IMR-90 (cell line): ENCODE data around the gene ZBTB46. TPM values are rescaled to one million over a fixed set of nuclear protein-coding genes. Genes with fewer than 3 reads are reported as not detected.

Experiments used
- ATAC-seq: fragments of 200-7000 bp; cut with Tn5 transposase; 2 replicates; pipeline ENCODE4 v1.9.1; 2020; ENCODE audit warnings: low read depth, mild to moderate bottlenecking, moderate library complexity
- BruUV-seq: library from RNA; stranded (reverse); fragments of 400-500 nt; replicated peaks from 2 replicates; lab custom pipeline; 2021; lab: Mats Ljungman, UMichigan
- CTCF ChIA-PET: fragments of 300-600 bp; formaldehyde crosslinking; extraction: SDS; loops from one replicate; lab custom pipeline; 2021; ENCODE audit warnings: antibody characterized with exemption; lab: Yijun Ruan, JAX
- POLR2A ChIA-PET: fragments of 300-600 bp; sonication (Branson Sonifier 250); formaldehyde crosslinking; loops from one replicate; lab custom pipeline; 2022; ENCODE audit warnings: antibody characterized with exemption; ENCODE audit not compliant: unreplicated experiment; lab: Charles Lee
- DNase-seq: peaks from one replicate; pipeline ENCODE4 v3.0.0; 2013
- H2AFZ ChIP-seq: replicated peaks from 2 replicates; pipeline ENCODE3; 2013; ENCODE audit warnings: low read length, mild to moderate bottlenecking; ENCODE audit not compliant: poor library complexity
- H2AK5ac ChIP-seq: 2 replicates; pipeline ENCODE4 v1.6.1; 2013; ENCODE audit warnings: low read depth, low read length, inconsistent platforms
- H2AK9ac ChIP-seq: replicated peaks from 2 replicates; pipeline ENCODE3; 2013; ENCODE audit warnings: mild to moderate bottlenecking, low read depth, low read length, moderate library complexity; ENCODE audit not compliant: poor library complexity
- H2BK120ac ChIP-seq: 2 replicates; pipeline ENCODE4 v1.6.1; 2013; ENCODE audit warnings: low read depth, low read length, inconsistent platforms
- H2BK15ac ChIP-seq: 3 replicates; pipeline ENCODE4 v1.6.1; 2013; ENCODE audit warnings: low read depth, low read length, inconsistent platforms
- H2BK20ac ChIP-seq: 2 replicates; pipeline ENCODE4 v1.6.1; 2013; ENCODE audit warnings: low read depth, mild to moderate bottlenecking, inconsistent platforms, low read length, moderate library complexity
- H2BK5ac ChIP-seq: 2 replicates; pipeline ENCODE4 v1.6.1; 2013; ENCODE audit warnings: mild to moderate bottlenecking, low read depth, low read length, inconsistent platforms; ENCODE audit not compliant: poor library complexity, severe bottlenecking
- H3K14ac ChIP-seq: replicated peaks from 2 replicates; pipeline ENCODE4 v1.6.1; 2013; ENCODE audit warnings: low read depth, low read length, inconsistent platforms
- H3K18ac ChIP-seq: 2 replicates; pipeline ENCODE4 v1.6.1; 2013; ENCODE audit warnings: low read depth, low read length, control low read depth
- H3K23ac ChIP-seq: 2 replicates; pipeline ENCODE4 v1.6.1; 2013; ENCODE audit warnings: low read depth, low read length, inconsistent platforms
- H3K27ac ChIP-seq: 2 replicates; pipeline ENCODE4 v1.5.1; 2013; ENCODE audit warnings: mild to moderate bottlenecking, control low read depth, low read length; ENCODE audit not compliant: insufficient read depth
- H3K27me3 ChIP-seq: 2 replicates; pipeline ENCODE4 v1.6.1; 2013; ENCODE audit warnings: low read length; ENCODE audit not compliant: control insufficient read depth, insufficient read depth
- H3K36me3 ChIP-seq: 2 replicates; pipeline ENCODE4 v1.6.1; 2013; ENCODE audit warnings: low read length, mixed read lengths; ENCODE audit not compliant: control insufficient read depth, insufficient read depth
- H3K4ac ChIP-seq: 2 replicates; pipeline ENCODE4 v1.6.1; 2013; ENCODE audit warnings: low read depth, low read length, inconsistent platforms
- H3K4me1 ChIP-seq: 2 replicates; pipeline ENCODE4 v1.6.1; 2013; ENCODE audit warnings: low read length, mixed read lengths; ENCODE audit not compliant: control insufficient read depth, insufficient read depth
- H3K4me2 ChIP-seq: 2 replicates; pipeline ENCODE4 v1.6.1; 2013; ENCODE audit warnings: low read depth, mild to moderate bottlenecking, control low read depth, low read length, moderate library complexity
- H3K4me3 ChIP-seq: 2 replicates; pipeline ENCODE4 v1.5.1; 2013; ENCODE audit warnings: low read depth, mild to moderate bottlenecking, control low read depth, low read length, moderate library complexity; ENCODE audit not compliant: insufficient read depth
- H3K56ac ChIP-seq: 2 replicates; pipeline ENCODE4 v1.6.1; 2013; ENCODE audit warnings: low read length, inconsistent platforms; ENCODE audit not compliant: insufficient read depth; ENCODE audit errors: extremely low read depth
- H3K79me1 ChIP-seq, 2 experiments: 2 replicates each; pipeline ENCODE4 v1.6.1; 2013; ENCODE audit warnings: low read length in 2 of 2, inconsistent platforms in 1 of 2, low read depth in 1 of 2
- H3K9ac ChIP-seq: 2 replicates; pipeline ENCODE4 v1.6.1; 2013; ENCODE audit warnings: low read depth, low read length, control low read depth
- H3K9me1 ChIP-seq: 2 replicates; pipeline ENCODE4 v1.6.1; 2013; ENCODE audit warnings: low read length, inconsistent platforms; ENCODE audit not compliant: insufficient read depth
- H3K9me3 ChIP-seq: 2 replicates; pipeline ENCODE4 v1.6.1; 2013; ENCODE audit warnings: low read length; ENCODE audit not compliant: control insufficient read depth, insufficient read depth
- H4K20me1 ChIP-seq: 2 replicates; pipeline ENCODE4 v1.6.1; 2013; ENCODE audit warnings: low read length, inconsistent platforms; ENCODE audit not compliant: insufficient read depth
- H4K5ac ChIP-seq: 2 replicates; pipeline ENCODE4 v1.6.1; 2013; ENCODE audit warnings: mild to moderate bottlenecking, low read depth, low read length, control low read depth
- H4K8ac ChIP-seq, 2 experiments: 2 replicates each; pipeline ENCODE4 v1.6.1; 2013; ENCODE audit warnings: low read depth in 2 of 2, low read length in 2 of 2, control low read depth in 1 of 2, inconsistent platforms in 1 of 2
- H4K91ac ChIP-seq: 2 replicates; pipeline ENCODE4 v1.6.1; 2013; ENCODE audit warnings: low read depth, low read length, inconsistent platforms; ENCODE audit not compliant: insufficient read depth
- CEBPB ChIP-seq: IDR thresholded peaks from 2 replicates; pipeline ENCODE4 v1.6.1; 2012; ENCODE audit warnings: low read depth, low read length, improper control_type of control experiment
- MAFK ChIP-seq: IDR thresholded peaks from 2 replicates; pipeline ENCODE4 v1.6.1; 2012; ENCODE audit warnings: low read depth, low read length, improper control_type of control experiment
- MAZ ChIP-seq: IDR thresholded peaks from 2 replicates; pipeline ENCODE4 v1.6.1; 2012; ENCODE audit warnings: low read depth, mild to moderate bottlenecking, low read length, improper control_type of control experiment, moderate library complexity, borderline replicate concordance
- NFE2L2 ChIP-seq: fragments of 150-350 bp; IDR thresholded peaks from 2 replicates; pipeline ENCODE4 v1.6.1; 2016; ENCODE audit warnings: low read depth, mild to moderate bottlenecking, low read length
- POLR2A ChIP-seq: IDR thresholded peaks from 2 replicates; pipeline ENCODE4 v1.6.1; 2012; ENCODE audit warnings: mild to moderate bottlenecking, low read depth, low read length
- RFX5 ChIP-seq: IDR thresholded peaks from 2 replicates; pipeline ENCODE4 v1.8.0; 2012; ENCODE audit warnings: low read depth, mild to moderate bottlenecking, low read length, moderate library complexity
- SMC3 ChIP-seq: fragments of 150-350 bp; IDR thresholded peaks from 2 replicates; pipeline ENCODE4 v1.6.1; 2016; ENCODE audit warnings: low read depth, mild to moderate bottlenecking, antibody characterized with exemption, low read length, moderate library complexity
- USF2 ChIP-seq: fragments of 150-350 bp; IDR thresholded peaks from 2 replicates; pipeline ENCODE4 v1.6.1; 2017; ENCODE audit warnings: mild to moderate bottlenecking, antibody characterized with exemption, low read length, low read depth
- WGBS, 2 experiments: methylation state at CpG; one replicate each; pipeline versions ENCODE4 v1.1.5 to v1.1.7; 2013; ENCODE audit warnings: missing lambda C conversion rate in 2 of 2; ENCODE audit not compliant: insufficient read length in 1 of 2; ENCODE audit errors: extremely low coverage in 2 of 2; 5-methylcytosine and 5-hydroxymethylcytosine counted together
- dilution Hi-C: fragments of 300-500 bp; cut with HindIII; formaldehyde crosslinking; loops from one replicate; pipeline ENCODE4 v1.14.3; 2018; ENCODE audit warnings: low sequenced_read_pairs; ENCODE audit not compliant: unreplicated experiment
- in situ Hi-C: fragments of 300-500 bp; cut with MboI; formaldehyde crosslinking; loops from 3 replicates; pipeline ENCODE4 v1.14.3; 2019; ENCODE audit warnings: low sequenced_read_pairs, inconsistent platforms, mixed read lengths
- intact Hi-C: fragments of 100-400 bp; cut with micrococcal nuclease; formaldehyde crosslinking; loops from 2 replicates; pipeline ENCODE4 v1.10.0; 2022
- polyA plus RNA-seq, 3 experiments: library from polyadenylated mRNA; depleted of rRNA; stranded (reverse); fragments of >200 nt; gene quantifications; 2 replicates each; pipeline ENCODE4 v1.2.3, GENCODE V29; 2012; ENCODE audit warnings: low replicate concordance in 1 of 3
- total RNA-seq: library from RNA; depleted of rRNA; stranded (reverse); fragments of >200 nt; gene quantifications from 2 replicates; pipeline ENCODE4 v1.2.3, GENCODE V29; 2012

The ZBTB46 gene
- total and polyA plus RNA-seq, 2 of the 4 experiments (the other 2 are of a cell fraction): 4.2 to 14.9 TPM

- Histone ChIP-seq H3K79me1 (peaks cover 7 to 17% of the 10 kb centered on the region in 2 experiments; a peak in 2 of 4 replicates), H2BK5ac (no peak overlapping the region), H3K56ac (no peak overlapping the region), H4K8ac (no peak overlapping the region), H3K4ac (no peak overlapping the region), H3K4me1 (no peaks in the 10 kb centered on the region), H4K20me1 (no peaks in the 10 kb centered on the region), H3K27me3 (no peaks in the 10 kb centered on the region), H3K18ac (no peak overlapping the region), H3K9ac (no peak overlapping the region), H3K9me1 (0 out of 2 replicates have a peak, but pooled peaks cover 3% of the 10 kb centered on the region), H3K36me3 (peaks cover 30% of the 10 kb centered on the region; the same call in 1 of the 2 replicates), H3K14ac (no peak overlapping the region), H4K5ac (no peak overlapping the region), H3K9me3 (no peaks in the 10 kb centered on the region), H2BK15ac (no peak overlapping the region), H4K91ac (no peak overlapping the region), H2AK9ac (no peak overlapping the region), H2BK120ac (no peak overlapping the region), H3K4me3 (no peak overlapping the region), H3K27ac (no peak overlapping the region), H2AK5ac (no peak overlapping the region), H3K23ac (no peak overlapping the region), H2BK20ac (no peak overlapping the region), H3K4me2 (no peak overlapping the region), H2AFZ (no peak overlapping the region)
- WGBS, 2 experiments: 83% methylated on average over 11 of the region's 18 CpGs; no CpG with 5 or more reads in 1 of the 2 experiments
- POLR2A ChIA-PET: no interaction called here
- ATAC-seq (no peak), DNase-seq (no peak)
- CTCF ChIA-PET: no interaction called here
- intact Hi-C loops (no loop called here), dilution Hi-C loops (no loop called here), in situ Hi-C loops (no loop called here)
- no TSS peak for BruUV-seq
- TF ChIP-seq POLR2A: no peak
- TF ChIP-seq RFX5: no peak
- no peak for TF ChIP-seq USF2
- no peak for TF ChIP-seq SMC3
- TF ChIP-seq MAZ: no peak
- TF ChIP-seq MAFK: no peak
- no peak for TF ChIP-seq CEBPB
- no peak for TF ChIP-seq NFE2L2
Measured at GRCh38 chr20:63767456-63767855, 63.6 kb downstream of the ZBTB46 start.
